HG03135 (cell line): Measurements from ENCODE around the gene SERINC4.
"Not testable (repeated sequence)": the region's sequence is repeated elsewhere in the genome, so short reads cannot be mapped to it uniquely, and the experiment has no call there.

Experiments
- ATAC-seq: cut with Tn5 transposase; IDR thresholded peaks from one replicate; pipeline ENCODE4 v1.9.1; 2021; ENCODE audit warnings: mild to moderate bottlenecking, moderate library complexity; ENCODE audit not compliant: unreplicated experiment

The SERINC4 gene

DNA sequence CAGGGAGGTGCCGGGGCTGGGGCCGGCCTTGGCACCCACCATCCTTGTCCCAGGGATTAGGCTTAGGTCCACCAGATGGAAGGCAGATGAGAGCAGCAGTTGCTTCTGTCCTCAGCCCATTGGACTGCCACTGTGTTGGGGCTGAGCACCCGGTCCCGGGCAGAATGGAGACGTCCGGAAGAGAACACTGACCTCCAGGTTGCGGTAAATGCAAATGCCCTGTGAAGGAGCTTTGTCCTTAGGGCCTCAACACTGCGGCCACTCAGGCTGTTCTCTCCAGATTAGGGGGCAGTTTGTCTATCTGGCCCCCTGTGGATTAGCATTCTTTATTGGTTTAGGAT, at the start of gene SERINC4:
Gene SERINC4, minus strand, starts transcription at position 276 of the 341 bp plus-strand sequence. Its CDS starts 234 bp downstream, at position 42.
- no peak for ATAC-seq

DNA sequence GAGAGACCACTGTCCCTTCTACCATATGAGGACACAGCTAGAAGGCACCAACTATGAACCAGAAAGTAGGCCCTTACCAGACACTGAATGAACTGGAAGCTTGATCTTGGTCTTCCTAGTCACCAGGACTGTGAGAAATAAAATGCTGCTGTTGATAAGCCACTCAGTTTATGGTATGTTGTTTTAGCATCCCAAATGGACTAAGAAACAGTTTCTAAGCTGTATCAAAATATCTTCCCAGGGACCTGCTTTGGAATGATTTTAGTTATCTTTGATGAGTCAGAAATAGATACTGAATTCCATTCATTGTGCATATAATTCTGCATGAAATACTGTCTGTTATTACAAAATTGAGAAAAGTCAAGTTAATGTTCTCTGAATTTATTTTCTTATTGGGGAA, 45.4 kb upstream of the SERINC4 start:
- ATAC-seq, result no peak

DNA sequence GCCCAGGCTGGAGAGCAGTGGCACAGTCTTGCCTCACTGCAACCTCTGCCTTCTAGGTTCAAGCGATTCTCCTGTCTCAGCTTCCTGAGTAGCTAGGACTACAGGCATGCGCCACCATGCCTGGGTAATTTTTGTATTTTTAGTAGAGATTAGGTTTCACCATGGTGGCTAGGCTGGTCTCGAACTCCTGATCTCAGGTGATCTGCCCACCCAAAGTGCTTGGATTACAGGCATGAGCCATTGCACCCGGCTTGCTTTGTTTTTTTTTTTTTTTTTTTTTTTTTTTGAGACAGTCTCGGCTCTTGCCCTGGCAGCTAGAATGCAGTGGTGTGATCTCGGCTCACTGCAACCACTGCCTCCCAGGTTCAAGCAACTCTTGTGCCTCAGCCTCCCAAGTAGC, 32.5 kb upstream of the SERINC4 start:
- not testable (repeated sequence) for ATAC-seq

DNA sequence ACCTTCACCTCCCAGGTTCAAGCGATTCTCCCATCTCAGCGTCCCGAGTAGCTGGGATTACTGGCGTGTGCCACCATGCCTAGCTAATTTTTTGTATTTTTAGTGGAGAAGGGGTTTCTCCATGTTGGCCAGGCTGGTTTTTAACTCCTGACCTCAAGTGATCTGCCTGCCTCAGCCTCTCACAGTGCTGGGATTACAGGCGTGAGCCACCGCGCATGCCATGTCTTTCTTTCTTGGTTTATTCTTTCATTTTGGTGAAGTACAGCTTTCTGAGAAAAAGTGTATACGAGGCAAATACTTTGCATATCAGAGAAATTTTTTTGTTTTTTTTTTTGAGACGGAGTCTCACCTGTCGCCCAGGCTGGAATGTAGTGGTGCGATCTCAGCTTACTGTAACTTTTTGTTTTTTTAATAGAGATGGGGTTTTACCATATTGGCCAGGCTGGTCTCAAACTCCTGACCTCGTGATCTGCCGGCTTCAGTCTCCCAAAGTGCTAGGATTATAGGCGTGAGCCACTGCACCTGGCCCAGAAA, 31.6 kb upstream of the SERINC4 start:
- not testable (repeated sequence) for ATAC-seq

DNA sequence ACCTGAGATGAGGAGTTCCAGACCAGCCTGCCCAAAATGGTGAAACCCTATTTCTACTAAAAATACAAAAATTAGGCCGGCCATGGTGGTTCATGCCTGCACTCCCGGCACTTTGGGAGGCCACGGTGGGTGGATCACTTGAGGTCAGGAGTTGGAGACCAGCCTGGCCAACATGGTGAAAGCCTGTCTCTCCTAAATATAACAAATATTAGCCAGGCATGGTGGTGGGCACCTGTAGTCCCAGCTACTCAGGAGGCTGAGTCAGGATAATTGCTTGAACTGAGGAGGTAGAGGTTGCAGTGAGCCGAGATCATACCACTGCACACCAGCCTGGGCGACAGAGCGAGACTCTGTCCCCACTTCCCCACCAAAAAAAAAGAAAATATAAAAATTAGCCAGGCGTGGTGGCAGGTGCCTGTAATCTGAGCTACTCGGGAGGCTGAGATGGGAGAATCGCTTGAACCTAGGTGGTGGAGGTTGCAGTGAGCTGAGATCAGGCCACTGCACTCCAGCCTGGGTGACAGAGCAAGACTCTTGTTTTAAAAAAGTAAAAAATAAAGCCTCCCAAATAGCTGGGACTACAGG, 30.8 kb upstream of the SERINC4 start:
- ATAC-seq, result not testable (repeated sequence)

DNA sequence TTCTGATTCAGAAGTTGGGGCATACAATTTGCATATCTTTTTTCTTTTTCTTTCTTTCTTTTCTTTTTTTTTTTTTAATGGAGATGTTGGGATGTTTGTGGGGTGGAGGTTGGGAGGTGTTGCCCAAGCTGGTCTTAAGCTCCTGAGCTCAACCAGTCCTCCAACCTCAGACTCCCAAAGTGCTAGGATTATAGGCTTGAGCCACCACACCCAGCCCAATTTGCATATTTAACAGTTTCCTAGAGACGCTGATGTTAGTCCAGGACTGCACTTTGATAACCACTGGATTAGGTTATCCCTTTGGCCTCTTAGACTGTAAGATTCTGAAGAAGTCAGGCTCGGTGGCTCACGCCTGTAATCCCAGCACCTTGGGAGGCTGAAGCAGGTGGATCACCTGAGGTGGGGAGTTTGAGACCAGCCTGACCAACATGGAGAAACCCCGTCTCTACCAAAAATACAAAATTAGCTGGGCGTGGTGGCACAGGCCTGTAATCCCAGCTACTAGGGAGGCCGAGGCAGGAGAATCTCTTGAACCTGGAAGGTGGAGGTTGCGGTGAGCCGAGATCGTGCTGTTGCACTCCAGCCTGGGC, 30.0 kb upstream of the SERINC4 start:
- not testable (repeated sequence) for ATAC-seq

DNA sequence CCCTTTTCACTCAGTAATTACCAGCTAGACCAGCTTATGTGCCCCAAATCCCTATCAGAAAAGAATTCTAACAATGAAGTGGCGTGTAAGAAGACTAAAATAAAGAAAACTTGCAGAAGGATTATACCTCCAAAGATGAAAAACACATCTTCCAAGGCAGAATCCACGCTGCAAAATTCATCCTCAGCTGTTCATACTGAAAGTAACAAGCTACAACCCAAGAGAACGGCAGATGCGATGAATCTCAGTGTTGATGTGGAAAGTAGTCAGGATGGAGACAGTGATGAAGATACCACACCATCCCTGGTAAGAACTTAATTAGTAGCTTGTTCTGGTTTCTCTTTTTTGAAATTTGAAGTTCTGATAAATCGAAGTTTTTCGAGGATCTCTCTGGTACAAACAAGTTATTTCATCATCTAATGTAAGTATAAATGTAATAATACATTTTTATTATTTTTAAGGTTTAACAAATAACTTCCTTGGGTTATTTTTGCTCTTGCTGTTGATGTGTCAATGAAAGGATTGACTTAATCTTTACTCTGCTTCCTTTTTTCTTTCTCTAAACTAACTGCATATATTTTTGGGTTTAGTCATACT, 28.1 kb upstream of the SERINC4 start:
- ATAC-seq, result no peak

DNA sequence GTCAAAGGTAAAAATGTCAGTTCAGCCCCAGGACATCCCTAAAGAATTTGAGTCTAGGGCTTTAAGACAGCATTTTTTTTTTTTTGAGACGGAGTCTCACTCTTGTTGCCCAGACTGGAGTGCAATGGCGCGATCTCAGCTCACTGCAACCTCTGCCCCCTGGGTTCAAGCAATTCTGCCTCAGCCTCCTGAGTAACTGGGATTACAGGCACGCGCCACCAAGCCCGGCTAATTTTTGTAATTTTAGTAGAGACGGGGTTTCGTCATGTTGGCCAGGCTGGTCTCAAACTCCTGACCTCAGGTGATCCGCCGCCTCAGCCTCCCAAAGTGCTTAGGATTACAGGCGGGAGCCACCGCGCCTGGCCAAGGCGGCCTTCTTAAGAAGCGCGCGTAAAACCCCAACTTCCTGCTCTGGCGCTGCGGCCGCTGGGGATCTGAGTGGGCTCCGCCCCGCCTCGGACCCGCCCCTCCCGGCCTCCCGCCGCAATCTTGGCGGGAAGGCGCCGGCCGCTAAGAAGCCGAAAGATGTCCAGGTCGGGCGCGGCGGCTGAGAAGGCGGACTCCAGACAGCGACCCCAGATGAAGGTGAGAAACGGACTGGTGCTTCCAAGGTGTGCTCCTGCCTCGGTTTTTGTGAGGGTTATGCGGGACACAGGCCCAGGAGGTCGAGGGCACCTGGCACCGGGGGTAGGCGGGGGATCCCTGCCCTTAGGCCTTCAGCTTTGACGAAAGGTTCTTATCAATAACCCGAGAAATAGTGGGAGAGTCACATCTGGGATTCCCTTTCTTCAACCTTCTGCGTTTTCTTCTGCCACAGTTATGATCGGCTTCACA, 26.7 kb upstream of the SERINC4 start, which contains the start of gene WDR76:
Gene WDR76, plus strand, starts transcription at position 495 of the 834 bp plus-strand sequence. Its CDS starts 31 bp downstream, at position 526.
- ATAC-seq, result peak; percentile 57

DNA sequence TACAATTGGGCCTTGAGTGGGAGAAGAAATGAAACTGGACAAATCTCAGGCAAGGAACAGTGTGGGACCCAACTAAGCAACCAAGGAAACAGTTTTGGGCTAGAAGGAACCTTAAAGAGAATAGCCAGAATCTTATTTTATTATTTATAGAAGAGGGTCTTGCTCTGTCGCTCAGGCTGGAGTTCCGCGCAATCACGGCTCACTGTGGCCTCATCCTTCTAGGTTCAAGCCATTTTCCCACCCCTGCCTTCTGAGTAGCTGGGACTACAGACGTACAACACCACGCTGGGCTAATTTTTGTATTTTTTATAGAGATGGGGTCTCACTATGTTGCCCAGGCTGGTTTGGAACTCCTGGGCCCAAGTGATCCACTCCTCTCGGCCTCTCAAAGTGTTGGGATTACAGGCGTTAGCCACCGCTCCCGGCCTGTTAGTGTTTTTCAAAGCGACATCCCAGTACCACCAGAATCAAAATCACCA, 26.0 kb upstream of the SERINC4 start:
- no peak for ATAC-seq

DNA sequence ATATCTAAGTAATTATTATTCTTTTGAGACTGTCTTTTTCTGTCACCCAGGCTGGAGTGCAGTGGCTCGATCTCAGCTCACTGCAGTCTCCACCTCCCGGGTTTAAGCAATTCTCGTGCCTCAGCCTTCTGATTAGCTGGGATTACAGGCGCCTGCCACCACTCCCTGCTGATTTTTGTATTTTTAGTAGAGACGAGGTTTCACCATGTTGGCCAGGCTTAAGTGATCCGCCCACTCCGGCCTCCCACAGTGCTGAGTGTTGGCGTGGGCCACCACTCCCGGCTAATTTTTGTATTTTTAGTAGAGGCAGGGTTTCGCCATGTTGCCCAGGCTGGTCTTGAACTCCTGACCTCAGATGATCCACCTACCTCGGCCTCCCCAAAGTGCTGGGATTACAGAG, 25.3 kb upstream of the SERINC4 start:
- ATAC-seq, result not testable (repeated sequence)

DNA sequence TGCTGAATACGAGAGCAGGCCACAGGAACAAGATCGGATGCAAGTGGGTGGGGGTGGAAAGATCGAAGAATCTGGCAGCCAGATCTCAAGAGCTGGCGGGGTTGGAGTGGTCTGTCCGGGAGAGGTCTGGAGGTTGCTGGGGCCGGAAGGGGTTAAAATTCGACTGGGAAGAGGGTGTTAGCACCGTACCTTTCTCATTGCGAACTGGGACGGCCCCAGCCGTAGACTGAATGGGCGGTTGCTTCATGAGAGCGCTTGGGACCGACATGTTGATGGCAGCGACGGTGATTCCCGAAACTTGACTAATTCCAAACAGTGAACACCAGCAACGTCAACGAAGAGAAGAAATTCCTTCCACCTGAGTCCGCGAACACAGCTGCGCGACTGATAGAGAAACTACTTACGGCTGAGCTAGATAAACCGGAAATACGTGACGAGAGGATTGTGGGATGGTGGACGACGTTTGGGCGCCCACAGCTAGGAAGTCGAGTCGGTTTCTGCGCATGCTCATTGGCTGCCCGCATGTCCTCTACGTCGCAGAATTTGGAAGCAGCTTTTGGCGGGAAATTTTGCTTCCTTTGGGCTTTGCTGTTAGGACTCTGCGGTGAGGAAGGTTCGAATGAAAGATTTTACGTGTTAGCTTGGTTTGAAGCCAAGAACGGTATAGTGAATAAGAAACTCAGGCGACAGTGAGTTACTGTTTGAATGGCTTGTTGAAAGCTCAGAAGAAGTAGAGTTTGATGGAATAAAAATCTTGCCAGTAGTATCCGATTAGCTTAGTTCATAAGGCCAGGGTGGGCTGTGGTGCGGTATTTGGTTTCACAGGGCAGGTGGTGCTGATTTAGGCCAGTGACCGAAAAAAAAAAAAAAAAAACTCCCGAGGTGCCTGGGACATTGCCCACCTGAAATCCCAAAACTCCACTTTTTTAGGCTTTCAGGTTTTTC, 24.6 kb upstream of the SERINC4 start, which contains the start of gene MFAP1:
Gene MFAP1, minus strand, starts transcription at position 389 of the 945 bp plus-strand sequence. Its CDS starts 121 bp downstream, at position 268.
- ATAC-seq, result peak; percentile 66

DNA sequence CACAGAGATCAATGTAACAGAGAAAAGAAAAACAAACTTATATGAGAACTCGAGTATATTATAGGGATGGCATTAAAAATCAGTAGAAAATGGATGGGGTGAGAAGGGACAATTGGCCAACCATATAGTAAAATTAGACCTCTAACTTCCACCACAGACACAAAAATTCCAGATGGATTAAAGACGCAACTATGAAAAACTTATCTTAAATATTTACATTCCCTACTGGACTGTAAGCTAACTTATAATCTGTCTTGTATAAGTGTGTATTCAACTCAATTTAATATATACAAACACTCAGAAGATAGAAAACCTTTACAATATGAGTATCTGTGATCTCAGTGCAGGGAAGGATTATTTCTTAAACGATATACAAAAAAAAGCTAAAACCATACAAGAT, 21.5 kb upstream of the SERINC4 start:
- no peak for ATAC-seq

DNA sequence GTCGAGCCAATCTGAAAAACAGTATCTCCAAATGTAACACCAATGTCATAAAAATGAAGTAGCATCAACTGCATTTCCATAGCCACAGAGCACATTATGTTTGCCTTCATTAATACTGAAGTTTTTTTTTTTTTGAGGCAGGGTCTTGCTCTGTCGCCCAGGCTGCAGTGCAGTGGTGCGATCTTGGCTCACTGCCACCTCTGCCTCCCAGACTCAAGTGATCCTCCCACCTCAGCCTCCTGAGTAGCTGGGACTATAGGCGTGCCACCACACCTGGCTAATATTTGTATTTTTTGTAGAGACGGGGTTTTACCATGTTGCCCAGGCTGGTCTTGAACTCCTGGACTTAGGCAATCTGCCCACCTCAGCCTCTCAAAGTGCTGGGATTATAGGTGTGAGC, 15.0 kb upstream of the SERINC4 start:
- not testable (repeated sequence) for ATAC-seq

DNA sequence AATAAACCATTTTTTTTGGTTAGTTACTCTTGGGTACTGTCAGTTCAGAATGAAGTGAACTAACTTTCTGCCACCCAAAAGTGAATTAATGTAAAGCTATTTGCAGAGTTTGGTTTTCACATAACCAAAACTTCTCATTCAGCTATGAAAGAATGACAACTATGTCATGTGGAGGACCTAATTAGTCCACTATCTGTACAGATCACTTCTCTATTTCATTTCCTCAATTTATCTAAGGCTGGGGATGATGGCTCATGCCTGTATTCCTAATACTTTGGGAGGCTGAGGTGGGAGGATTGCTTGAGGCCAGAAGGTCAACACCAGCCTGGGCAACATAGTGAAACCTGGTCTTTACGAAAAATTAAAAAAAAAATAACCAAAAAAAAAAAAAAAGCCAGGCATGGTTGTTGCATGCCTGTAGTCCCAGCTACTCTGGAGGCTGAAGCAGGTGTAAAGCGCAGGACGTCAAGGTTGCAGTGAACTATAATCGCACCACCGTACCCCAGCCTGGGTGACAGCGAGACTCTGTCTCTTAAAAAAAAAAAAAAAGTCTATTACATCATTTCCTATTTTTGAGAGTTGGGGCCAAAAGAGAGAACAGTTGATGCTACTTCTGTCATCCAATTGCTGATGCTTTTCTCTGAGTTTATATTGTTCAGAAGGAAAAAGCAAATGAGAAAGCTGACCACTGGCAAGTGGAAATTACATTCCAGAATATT, 9.1 kb upstream of the SERINC4 start:
- no peak for ATAC-seq

DNA sequence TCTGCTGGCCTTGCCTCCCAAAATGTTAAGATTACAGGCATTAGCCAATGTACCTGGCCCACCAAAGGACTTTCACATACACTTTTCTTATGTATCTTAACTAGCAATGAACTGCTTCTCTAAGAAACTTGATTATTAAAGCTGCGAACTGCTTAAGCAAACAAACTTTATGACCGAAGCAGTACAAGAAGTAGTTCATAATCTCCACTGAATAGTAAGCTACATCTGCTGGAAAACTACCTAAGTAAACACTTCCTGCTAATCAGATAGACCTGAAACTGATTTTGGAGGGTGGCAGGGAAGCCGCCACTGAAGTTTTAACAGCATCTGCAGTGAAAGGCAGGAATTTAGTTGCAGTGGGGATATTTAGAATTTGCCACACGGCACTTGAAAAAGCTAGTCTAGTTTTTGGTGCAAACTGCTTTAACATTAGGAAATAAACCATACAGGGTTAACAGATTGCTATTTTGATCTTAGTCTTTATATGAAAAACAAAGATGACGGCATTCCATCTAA, 8.5 kb upstream of the SERINC4 start:
- no peak for ATAC-seq

DNA sequence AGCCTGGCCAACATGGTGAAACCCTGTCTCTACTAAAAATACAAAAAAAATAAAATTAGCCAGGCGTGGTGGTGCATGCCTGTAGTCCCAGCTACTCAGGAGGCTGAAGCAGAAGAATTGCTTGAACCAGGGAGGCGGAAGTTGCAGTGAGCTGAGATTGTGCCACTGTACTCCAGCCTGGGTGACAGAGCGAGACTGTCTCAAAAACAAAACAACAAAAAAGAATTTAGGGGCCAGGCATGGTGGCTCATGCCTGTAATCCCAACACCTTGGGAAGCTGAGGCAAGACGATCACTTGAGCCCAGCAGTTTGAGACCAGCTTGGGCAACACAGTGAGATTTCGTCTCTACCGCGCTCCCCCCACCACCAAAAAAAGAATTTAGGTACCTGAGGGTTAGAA, 2.7 kb upstream of the SERINC4 start:
- not testable (repeated sequence) for ATAC-seq

DNA sequence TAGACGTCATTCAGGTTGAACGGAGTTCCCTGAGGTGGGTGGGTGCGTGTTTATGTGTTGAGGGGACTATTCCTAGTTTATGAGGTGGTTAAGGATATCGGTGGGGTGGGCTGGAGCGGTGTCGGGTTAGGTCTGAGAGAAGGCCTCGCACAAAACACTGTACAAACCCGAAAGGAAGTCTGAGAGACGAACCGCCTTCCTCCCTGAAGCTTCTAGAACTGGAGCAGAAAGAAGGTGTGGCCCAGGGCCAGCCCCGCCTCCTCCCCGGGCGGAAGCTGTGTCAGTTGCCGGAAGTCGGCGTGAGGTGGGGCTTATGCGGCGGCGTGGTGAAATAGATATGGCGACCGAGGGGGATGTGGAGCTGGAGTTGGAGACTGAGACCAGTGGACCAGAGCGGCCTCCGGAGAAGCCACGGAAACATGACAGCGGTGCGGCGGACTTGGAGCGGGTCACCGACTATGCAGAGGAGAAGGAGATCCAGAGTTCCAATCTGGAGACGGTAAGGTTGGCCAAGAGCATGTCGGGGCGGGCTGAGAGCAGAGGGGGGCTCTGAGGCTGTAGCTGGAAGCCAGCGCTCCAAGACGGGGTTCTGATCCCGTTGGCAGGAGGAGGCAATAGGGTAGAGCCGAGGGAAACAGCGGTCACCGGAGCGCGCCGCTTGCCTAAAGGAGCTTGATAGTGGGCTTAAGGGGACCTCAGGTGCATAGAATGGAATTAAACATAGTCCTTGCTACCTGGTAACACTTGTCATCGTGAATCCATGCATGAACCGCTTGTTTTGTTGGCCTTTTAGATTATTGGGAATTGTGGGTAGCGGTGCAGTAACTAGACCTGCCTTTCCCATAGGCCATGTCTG, 494 bp upstream of the SERINC4 start, which contains the start of gene HYPK:
Gene HYPK, plus strand, starts transcription at position 314 of the 856 bp plus-strand sequence. Its CDS starts 24 bp downstream, at position 338.
- peak; percentile 81 for ATAC-seq
